ENCODE measurements around the gene DVL1.

DNA sequence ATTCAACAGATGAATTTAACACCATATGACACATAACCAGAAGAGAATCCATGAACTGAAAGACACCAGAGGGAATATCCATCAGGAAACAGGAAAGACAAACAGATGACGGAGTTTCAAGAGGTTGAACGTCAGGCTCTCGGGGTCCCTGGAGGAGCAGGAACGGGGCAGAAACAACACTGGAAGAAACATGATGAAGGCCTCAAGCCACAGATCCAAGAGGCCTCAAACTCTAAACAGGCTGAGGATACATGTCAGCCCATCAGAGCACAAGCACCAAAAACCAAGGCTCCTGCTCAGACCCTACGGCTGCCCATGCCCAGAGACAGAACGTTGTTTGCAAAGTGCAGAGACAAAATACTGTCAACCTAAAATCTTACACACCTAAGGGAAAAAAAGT is 31.8 kb downstream of the DVL1 start:
- TF ChIP-seq TCF12 (IDR thresholded peaks at IDR 0.05; ENCODE audit: low read depth): no peak
- TF ChIP-seq, protein P1, sequence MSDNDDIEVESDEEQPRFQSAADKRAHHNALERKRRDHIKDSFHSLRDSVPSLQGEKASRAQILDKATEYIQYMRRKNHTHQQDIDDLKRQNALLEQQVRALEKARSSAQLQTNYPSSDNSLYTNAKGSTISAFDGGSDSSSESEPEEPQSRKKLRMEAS (IDR thresholded peaks at IDR 0.05): no peak
- TF ChIP-seq RAD21 (IDR thresholded peaks at IDR 0.05; ENCODE audit: low read depth): no peak
- TF ChIP-seq NFIC (IDR thresholded peaks at IDR 0.05): no peak
- no peak for TF ChIP-seq TAF1 (IDR thresholded peaks at IDR 0.05; ENCODE audit: low read depth)
- TF ChIP-seq, protein P2, sequence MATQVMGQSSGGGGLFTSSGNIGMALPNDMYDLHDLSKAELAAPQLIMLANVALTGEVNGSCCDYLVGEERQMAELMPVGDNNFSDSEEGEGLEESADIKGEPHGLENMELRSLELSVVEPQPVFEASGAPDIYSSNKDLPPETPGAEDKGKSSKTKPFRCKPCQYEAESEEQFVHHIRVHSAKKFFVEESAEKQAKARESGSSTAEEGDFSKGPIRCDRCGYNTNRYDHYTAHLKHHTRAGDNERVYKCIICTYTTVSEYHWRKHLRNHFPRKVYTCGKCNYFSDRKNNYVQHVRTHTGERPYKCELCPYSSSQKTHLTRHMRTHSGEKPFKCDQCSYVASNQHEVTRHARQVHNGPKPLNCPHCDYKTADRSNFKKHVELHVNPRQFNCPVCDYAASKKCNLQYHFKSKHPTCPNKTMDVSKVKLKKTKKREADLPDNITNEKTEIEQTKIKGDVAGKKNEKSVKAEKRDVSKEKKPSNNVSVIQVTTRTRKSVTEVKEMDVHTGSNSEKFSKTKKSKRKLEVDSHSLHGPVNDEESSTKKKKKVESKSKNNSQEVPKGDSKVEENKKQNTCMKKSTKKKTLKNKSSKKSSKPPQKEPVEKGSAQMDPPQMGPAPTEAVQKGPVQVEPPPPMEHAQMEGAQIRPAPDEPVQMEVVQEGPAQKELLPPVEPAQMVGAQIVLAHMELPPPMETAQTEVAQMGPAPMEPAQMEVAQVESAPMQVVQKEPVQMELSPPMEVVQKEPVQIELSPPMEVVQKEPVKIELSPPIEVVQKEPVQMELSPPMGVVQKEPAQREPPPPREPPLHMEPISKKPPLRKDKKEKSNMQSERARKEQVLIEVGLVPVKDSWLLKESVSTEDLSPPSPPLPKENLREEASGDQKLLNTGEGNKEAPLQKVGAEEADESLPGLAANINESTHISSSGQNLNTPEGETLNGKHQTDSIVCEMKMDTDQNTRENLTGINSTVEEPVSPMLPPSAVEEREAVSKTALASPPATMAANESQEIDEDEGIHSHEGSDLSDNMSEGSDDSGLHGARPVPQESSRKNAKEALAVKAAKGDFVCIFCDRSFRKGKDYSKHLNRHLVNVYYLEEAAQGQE (IDR thresholded peaks at IDR 0.05; ENCODE audit: low read depth): no peak
- TF ChIP-seq TEAD4 (IDR thresholded peaks at IDR 0.05): no peak
- no peak for TF ChIP-seq EP300 (IDR thresholded peaks at IDR 0.05; ENCODE audit: borderline replicate concordance)

Data from Ishikawa (cell line).